ENCODE data around the gene SLC4A11. TPM values are rescaled to one million over a fixed set of nuclear protein-coding genes. Genes with fewer than 3 reads are reported as not detected.
A peak's percentile ranks its signal among the peaks of the same experiment; 100 is the strongest.

The SLC4A11 gene
- total RNA-seq (ENCODE audit: low replicate concordance) = 5.8 and 6.9 TPM in 2 replicates
- long read RNA-seq, partial matches to known transcripts = 2 of 2 reads
- long read RNA-seq, other reads (novel, unspliced or antisense) = 0 of 2 reads

DNA sequence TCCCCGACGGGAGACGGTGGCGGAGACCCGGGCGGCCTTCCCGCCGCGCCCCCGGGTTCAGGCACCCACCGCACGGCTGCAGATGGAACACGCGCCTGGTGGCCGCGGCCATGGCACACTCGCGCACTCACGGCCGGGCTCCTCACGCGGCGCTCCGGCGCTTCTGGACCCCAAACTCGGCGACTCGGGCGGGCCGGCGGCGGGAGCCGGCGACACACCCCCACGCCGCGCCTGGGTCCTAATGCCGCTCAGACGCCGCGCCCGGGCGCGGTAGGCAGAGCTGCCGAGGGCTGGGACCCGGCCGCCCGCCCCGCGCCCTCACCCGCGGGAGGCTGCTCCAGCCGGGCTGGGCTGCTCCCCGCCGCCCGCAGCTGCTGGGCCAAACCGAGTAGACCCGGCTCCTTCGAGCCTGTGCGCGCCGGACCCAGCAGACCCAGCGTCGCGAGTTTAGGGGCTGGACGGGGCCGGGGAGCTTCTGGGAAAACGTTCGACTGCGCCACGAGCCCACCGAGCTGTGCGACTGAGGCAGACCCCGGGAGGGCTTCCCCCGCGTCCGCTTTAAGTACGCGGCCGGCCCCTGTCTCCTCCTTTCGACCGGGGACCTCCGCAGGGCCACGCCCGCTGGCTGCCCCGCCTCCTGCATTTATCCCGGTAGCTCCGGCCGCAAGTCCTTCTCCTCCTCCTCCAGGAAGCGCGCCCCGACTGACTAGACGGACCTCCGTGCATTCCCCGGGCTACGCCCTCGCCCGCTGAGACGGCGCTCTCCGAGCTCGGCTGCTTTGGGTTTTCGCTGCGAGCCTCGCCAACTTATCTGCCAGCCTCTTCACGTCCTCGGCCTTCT lies at the start of gene SLC4A11:
Gene SLC4A11, minus strand, starts transcription at position 165 of the 841 bp plus-strand sequence. Its CDS starts 53 bp downstream, at position 112.
- Mint-ChIP-seq H3K27me3 (peaks cover 74% of the 10 kb centered on the region), H3K4me1 (ENCODE audit: unreplicated experiment) (peaks cover 6% of the 10 kb centered on the region), H3K4me3 (peak within 1 kb of the TSS; percentile 92), H3K9me3 (no peaks in the 10 kb centered on the region), H3K36me3 (no peaks in the 10 kb centered on the region), H3K27ac (peak within 1 kb of the TSS; percentile 74)
- TF ChIP-seq, protein P1, sequence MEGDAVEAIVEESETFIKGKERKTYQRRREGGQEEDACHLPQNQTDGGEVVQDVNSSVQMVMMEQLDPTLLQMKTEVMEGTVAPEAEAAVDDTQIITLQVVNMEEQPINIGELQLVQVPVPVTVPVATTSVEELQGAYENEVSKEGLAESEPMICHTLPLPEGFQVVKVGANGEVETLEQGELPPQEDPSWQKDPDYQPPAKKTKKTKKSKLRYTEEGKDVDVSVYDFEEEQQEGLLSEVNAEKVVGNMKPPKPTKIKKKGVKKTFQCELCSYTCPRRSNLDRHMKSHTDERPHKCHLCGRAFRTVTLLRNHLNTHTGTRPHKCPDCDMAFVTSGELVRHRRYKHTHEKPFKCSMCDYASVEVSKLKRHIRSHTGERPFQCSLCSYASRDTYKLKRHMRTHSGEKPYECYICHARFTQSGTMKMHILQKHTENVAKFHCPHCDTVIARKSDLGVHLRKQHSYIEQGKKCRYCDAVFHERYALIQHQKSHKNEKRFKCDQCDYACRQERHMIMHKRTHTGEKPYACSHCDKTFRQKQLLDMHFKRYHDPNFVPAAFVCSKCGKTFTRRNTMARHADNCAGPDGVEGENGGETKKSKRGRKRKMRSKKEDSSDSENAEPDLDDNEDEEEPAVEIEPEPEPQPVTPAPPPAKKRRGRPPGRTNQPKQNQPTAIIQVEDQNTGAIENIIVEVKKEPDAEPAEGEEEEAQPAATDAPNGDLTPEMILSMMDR (conservative IDR thresholded peaks at IDR 0.05) = no peak
- no peak for DNase-seq (ENCODE audit: extremely low spot score, unreplicated experiment)

DNA sequence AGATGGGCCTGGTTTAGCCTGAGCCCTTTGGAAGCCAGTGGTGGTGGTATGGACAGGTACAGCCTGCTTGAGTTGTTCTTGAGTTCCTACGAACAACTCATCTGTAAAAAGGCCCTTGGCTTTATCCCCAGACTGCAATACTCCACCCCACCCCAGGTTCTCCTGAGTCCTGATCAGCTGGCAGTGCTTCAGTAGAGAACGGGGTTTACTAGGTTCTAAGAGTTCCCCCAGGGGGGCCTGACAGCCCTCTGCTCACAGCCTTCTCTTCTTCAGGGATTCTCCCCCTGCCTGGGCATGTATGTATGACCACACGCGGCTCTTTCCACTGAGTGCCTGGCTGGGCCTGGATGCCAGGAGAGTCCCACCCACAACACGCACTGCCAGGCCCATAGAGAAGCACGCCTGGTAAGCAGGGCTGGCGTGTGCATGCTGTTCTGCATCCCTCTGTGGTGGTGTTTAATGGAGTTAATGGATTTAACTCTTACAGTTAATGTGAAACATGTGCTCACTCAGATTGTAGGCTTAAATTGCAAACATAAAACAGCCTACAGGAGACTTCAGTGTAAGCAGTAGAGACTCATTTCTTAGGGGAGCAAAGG lies 44.3 kb upstream of the SLC4A11 start:
- Mint-ChIP-seq H3K27ac (peak overlapping the region; percentile 39), H3K9me3 (no peaks in the 10 kb centered on the region)
- DNase-seq (ENCODE audit: extremely low spot score, unreplicated experiment) = no peak

DNA sequence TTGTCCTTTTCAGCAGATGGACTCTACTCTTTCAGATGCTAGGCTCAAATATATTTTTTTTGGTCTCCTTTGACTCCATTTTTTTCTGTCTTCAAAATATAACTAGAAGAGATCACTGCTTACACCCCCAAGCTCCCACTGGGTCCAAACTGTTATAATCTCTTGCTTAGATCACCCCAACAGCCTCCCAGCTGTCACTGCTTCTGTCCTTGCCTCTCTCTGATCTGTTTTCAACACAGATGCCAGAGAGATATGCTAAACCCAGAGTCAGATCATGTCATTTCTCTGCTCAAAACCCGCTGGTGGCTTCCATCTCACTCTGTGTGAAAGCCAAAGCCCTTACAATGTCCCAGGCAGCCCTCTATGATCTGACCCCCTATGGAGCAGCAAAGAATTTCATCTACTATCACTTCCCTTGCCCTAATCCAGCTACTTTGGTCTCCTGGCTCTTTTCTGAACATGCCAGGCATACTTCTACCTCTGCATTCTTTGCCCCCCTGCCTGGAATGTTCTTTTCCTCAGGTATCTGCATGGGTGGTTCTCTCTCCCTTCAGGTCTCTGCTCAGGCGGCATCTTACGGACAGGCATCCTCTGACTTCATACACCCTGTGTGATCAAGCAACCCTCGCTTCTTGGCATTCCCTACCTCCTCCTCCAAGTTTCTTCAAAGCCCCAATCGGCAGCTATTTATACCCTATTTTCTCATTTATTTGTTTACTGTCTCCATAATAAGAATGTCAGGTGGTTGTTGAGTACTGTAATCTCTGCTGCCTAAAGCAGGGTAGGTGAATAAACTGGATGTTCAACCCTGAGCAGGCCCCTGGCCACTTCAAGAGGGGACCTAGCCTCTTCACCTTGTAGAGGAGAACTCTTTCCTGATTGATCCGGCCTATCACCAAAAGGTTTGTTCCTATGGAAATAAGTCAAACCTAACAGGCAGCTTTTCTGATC lies 43.6 kb upstream of the SLC4A11 start:
- DNase-seq (ENCODE audit: extremely low spot score, unreplicated experiment) = no peak
- H3K27me3 Mint-ChIP-seq = no peaks in the 10 kb centered on the region
- H3K9me3 Mint-ChIP-seq = no peaks in the 10 kb centered on the region
- peaks cover 7% of the 10 kb centered on the region for H3K4me1 Mint-ChIP-seq (ENCODE audit: unreplicated experiment)
- TF ChIP-seq, protein P1 (conservative IDR thresholded peaks at IDR 0.05) = no peak
- H3K4me3 Mint-ChIP-seq = no peak overlapping the region
- H3K27ac Mint-ChIP-seq = peak overlapping the region; percentile 8
- peaks cover 30% of the 10 kb centered on the region for H3K36me3 Mint-ChIP-seq

More for the DNA sequence above, 44.3 kb upstream of the SLC4A11 start:
- TF ChIP-seq, protein P1 (conservative IDR thresholded peaks at IDR 0.05) = no peak
- H3K27me3 Mint-ChIP-seq = no peaks in the 10 kb centered on the region
- H3K4me1 Mint-ChIP-seq (ENCODE audit: unreplicated experiment) = peaks cover 7% of the 10 kb centered on the region
- no peak overlapping the region for H3K4me3 Mint-ChIP-seq
- H3K36me3 Mint-ChIP-seq = peaks cover 25% of the 10 kb centered on the region

DNA sequence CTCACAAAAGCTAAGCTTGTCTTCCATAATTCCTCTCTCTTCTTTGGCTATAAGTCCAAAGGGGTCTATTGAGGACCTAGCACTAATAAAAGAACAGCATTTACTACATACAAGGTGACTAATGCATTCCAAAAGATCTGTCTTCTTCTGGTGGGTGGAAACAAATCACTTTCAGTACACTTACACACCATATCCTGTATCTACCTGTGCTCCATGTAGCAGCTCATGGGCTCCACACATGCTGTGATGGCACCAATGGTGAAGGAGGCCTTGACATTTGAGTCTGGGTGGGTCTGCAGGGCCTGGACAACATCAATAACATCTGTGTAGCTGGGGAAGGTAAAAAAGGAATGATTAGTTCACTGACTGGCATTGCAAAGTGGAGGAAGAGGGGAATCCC lies 42.4 kb upstream of the SLC4A11 start:
- TF ChIP-seq, protein P1 (conservative IDR thresholded peaks at IDR 0.05) = no peak
- Mint-ChIP-seq H3K4me1 (ENCODE audit: unreplicated experiment) (peaks cover 7% of the 10 kb centered on the region), H3K27ac (no peak overlapping the region), H3K9me3 (no peaks in the 10 kb centered on the region), H3K36me3 (peaks cover 26% of the 10 kb centered on the region), H3K4me3 (no peak overlapping the region), H3K27me3 (no peaks in the 10 kb centered on the region)
- no peak for DNase-seq (ENCODE audit: extremely low spot score, unreplicated experiment)

DNA sequence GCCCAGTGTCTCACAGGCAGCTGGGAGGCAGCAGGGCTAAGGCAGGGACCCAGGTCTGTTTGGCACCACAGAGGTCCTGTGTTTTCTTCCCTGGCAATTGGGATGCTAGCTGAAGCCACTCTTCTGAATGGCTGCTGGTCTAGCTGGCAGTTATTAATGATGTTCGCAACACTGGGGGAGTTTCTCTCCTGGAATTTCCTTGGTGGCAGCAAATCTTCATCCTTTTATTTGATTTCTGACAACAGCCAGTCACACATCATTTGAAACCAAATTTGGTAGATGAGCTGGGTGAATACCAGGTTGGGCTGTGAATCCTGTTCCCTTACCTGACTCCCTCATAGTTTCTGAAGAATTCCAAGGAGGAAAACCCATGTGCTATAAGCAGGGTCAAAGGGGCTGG lies 40.8 kb upstream of the SLC4A11 start:
- DNase-seq (ENCODE audit: extremely low spot score, unreplicated experiment) = no peak
- H3K27me3 Mint-ChIP-seq = no peaks in the 10 kb centered on the region
- peaks cover 23% of the 10 kb centered on the region for H3K36me3 Mint-ChIP-seq
- H3K4me3 Mint-ChIP-seq = no peak overlapping the region
- H3K27ac Mint-ChIP-seq = no peak overlapping the region
- TF ChIP-seq, protein P1 (conservative IDR thresholded peaks at IDR 0.05) = no peak
- no peaks in the 10 kb centered on the region for H3K9me3 Mint-ChIP-seq
- peaks cover 7% of the 10 kb centered on the region for H3K4me1 Mint-ChIP-seq (ENCODE audit: unreplicated experiment)

All from type B pancreatic cell (in vitro differentiated cells).